ENCODE data around the gene RAB11B. TPM values are rescaled to one million over a fixed set of nuclear protein-coding genes. Genes with fewer than 3 reads are reported as not detected.

The RAB11B gene
- total RNA-seq, 1 donor from 2014 or later: 86.1 TPM

- Mint-ChIP-seq H3K4me1 (ENCODE audit: low read depth) (peaks cover 24% of the 10 kb centered on the region), H3K36me3 (ENCODE audit: low read depth) (peaks cover 6% of the 10 kb centered on the region), H3K27ac (peak overlapping the region; percentile 28), H3K4me3 (ENCODE audit: low read depth) (no peak overlapping the region), H3K9me3 (no peaks in the 10 kb centered on the region), H3K27me3 (ENCODE audit: low read depth) (no peaks in the 10 kb centered on the region)
- intact Hi-C loops (cut with micrococcal nuclease): no loop called here
- DNase-seq (ENCODE audit: low spot score): no peak
Measured at GRCh38 chr19:8392017-8392591, 1.9 kb downstream of the RAB11B start.

GRCh38 chr19:8393192-8393870 is 3.2 kb downstream of the RAB11B start:
- Mint-ChIP-seq H3K4me1 (ENCODE audit: low read depth) (peaks cover 24% of the 10 kb centered on the region), H3K27ac (no peak overlapping the region), H3K4me3 (ENCODE audit: low read depth) (no peak overlapping the region), H3K36me3 (ENCODE audit: low read depth) (peaks cover 6% of the 10 kb centered on the region), H3K9me3 (no peaks in the 10 kb centered on the region), H3K27me3 (ENCODE audit: low read depth) (no peaks in the 10 kb centered on the region)
- no peak for DNase-seq (ENCODE audit: low spot score)
- intact Hi-C loops (cut with micrococcal nuclease): no loop called here

GRCh38 chr19:8393871-8394250 is 3.7 kb downstream of the RAB11B start:
- Mint-ChIP-seq H3K27ac (no peak overlapping the region), H3K4me3 (ENCODE audit: low read depth) (no peak overlapping the region), H3K4me1 (ENCODE audit: low read depth) (peaks cover 24% of the 10 kb centered on the region), H3K36me3 (ENCODE audit: low read depth) (peaks cover 6% of the 10 kb centered on the region), H3K9me3 (no peaks in the 10 kb centered on the region), H3K27me3 (ENCODE audit: low read depth) (no peaks in the 10 kb centered on the region)
- intact Hi-C loops (cut with micrococcal nuclease): no loop called here
- DNase-seq (ENCODE audit: low spot score): no peak

- Mint-ChIP-seq H3K9me3 (no peaks in the 10 kb centered on the region), H3K27ac (no peak overlapping the region), H3K36me3 (ENCODE audit: low read depth) (peaks cover 10% of the 10 kb centered on the region), H3K4me1 (ENCODE audit: low read depth) (peaks cover 24% of the 10 kb centered on the region), H3K27me3 (ENCODE audit: low read depth) (no peaks in the 10 kb centered on the region), H3K4me3 (ENCODE audit: low read depth) (no peak overlapping the region)
- DNase-seq (ENCODE audit: low spot score): no peak
- intact Hi-C loops (cut with micrococcal nuclease): loop anchor here (1.0 kb wide), 1 partner anchor 41 kb away; no protein-coding TSS in a partner anchor
Measured at GRCh38 chr19:8395621-8396082, 5.5 kb downstream of the RAB11B start.

GRCh38 chr19:8396185-8396562 is 6.0 kb downstream of the RAB11B start:
- Mint-ChIP-seq H3K36me3 (ENCODE audit: low read depth) (peaks cover 10% of the 10 kb centered on the region), H3K4me1 (ENCODE audit: low read depth) (peaks cover 19% of the 10 kb centered on the region)

GRCh38 chr19:8396563-8397203 is 6.5 kb downstream of the RAB11B start:
- Mint-ChIP-seq H3K27me3 (ENCODE audit: low read depth) (no peaks in the 10 kb centered on the region), H3K36me3 (ENCODE audit: low read depth) (peaks cover 11% of the 10 kb centered on the region), H3K4me3 (ENCODE audit: low read depth) (no peak overlapping the region), H3K27ac (peak overlapping the region; percentile 10), H3K4me1 (ENCODE audit: low read depth) (peaks cover 16% of the 10 kb centered on the region), H3K9me3 (no peaks in the 10 kb centered on the region)
- peak; percentile 69 for DNase-seq (ENCODE audit: low spot score)
- intact Hi-C loops (cut with micrococcal nuclease): loop anchor here (1.0 kb wide), 1 partner anchor 42 kb away; no protein-coding TSS in a partner anchor

More at GRCh38 chr19:8396185-8396562, 6.0 kb downstream of the RAB11B start:
- Mint-ChIP-seq H3K27me3 (ENCODE audit: low read depth) (no peaks in the 10 kb centered on the region), H3K4me3 (ENCODE audit: low read depth) (no peak overlapping the region), H3K27ac (no peak overlapping the region), H3K9me3 (no peaks in the 10 kb centered on the region)
- intact Hi-C loops (cut with micrococcal nuclease): loop anchor here (1.0 kb wide), 1 partner anchor 42 kb away; no protein-coding TSS in a partner anchor
- DNase-seq (ENCODE audit: low spot score): no peak

GRCh38 chr19:8397271-8397670 is 7.1 kb downstream of the RAB11B start:
- H3K36me3 Mint-ChIP-seq (ENCODE audit: low read depth): peaks cover 15% of the 10 kb centered on the region
- DNase-seq (ENCODE audit: low spot score): no peak
- no peaks in the 10 kb centered on the region for H3K27me3 Mint-ChIP-seq (ENCODE audit: low read depth)
- no peak overlapping the region for H3K4me3 Mint-ChIP-seq (ENCODE audit: low read depth)
- intact Hi-C loops (cut with micrococcal nuclease): no loop called here
- H3K9me3 Mint-ChIP-seq: no peaks in the 10 kb centered on the region
- H3K27ac Mint-ChIP-seq: no peak overlapping the region
- H3K4me1 Mint-ChIP-seq (ENCODE audit: low read depth): peaks cover 11% of the 10 kb centered on the region

- intact Hi-C loops (cut with micrococcal nuclease): no loop called here
- Mint-ChIP-seq H3K4me1 (ENCODE audit: low read depth) (peaks cover 11% of the 10 kb centered on the region), H3K9me3 (no peaks in the 10 kb centered on the region), H3K36me3 (ENCODE audit: low read depth) (peaks cover 21% of the 10 kb centered on the region), H3K27ac (no peak overlapping the region), H3K27me3 (ENCODE audit: low read depth) (no peaks in the 10 kb centered on the region), H3K4me3 (ENCODE audit: low read depth) (no peak overlapping the region)
- no peak for DNase-seq (ENCODE audit: low spot score)
Measured at GRCh38 chr19:8397746-8398310, 7.7 kb downstream of the RAB11B start.

- intact Hi-C loops (cut with micrococcal nuclease): no loop called here
Measured at GRCh38 chr19:8398311-8398771, 8.2 kb downstream of the RAB11B start.

GRCh38 chr19:8399681-8400188 is 9.6 kb downstream of the RAB11B start:
- H3K36me3 Mint-ChIP-seq (ENCODE audit: low read depth): peaks cover 25% of the 10 kb centered on the region
- no peak overlapping the region for H3K27ac Mint-ChIP-seq
- intact Hi-C loops (cut with micrococcal nuclease): no loop called here
- H3K4me3 Mint-ChIP-seq (ENCODE audit: low read depth): no peak overlapping the region
- peaks cover 9% of the 10 kb centered on the region for H3K4me1 Mint-ChIP-seq (ENCODE audit: low read depth)
- DNase-seq (ENCODE audit: low spot score): no peak
- H3K27me3 Mint-ChIP-seq (ENCODE audit: low read depth): no peaks in the 10 kb centered on the region
- H3K9me3 Mint-ChIP-seq: no peaks in the 10 kb centered on the region

More at GRCh38 chr19:8398311-8398771, 8.2 kb downstream of the RAB11B start:
- Mint-ChIP-seq H3K9me3 (no peaks in the 10 kb centered on the region), H3K4me3 (ENCODE audit: low read depth) (no peak overlapping the region), H3K27me3 (ENCODE audit: low read depth) (no peaks in the 10 kb centered on the region), H3K36me3 (ENCODE audit: low read depth) (peaks cover 22% of the 10 kb centered on the region), H3K4me1 (ENCODE audit: low read depth) (peaks cover 9% of the 10 kb centered on the region), H3K27ac (no peak overlapping the region)
- no peak for DNase-seq (ENCODE audit: low spot score)

GRCh38 chr19:8401981-8402411 is 11.8 kb downstream of the RAB11B start:
- peaks cover 22% of the 10 kb centered on the region for H3K36me3 Mint-ChIP-seq (ENCODE audit: low read depth)
- intact Hi-C loops (cut with micrococcal nuclease): no loop called here

GRCh38 chr19:8403098-8403819 is 13.1 kb downstream of the RAB11B start:
- no peaks in the 10 kb centered on the region for H3K4me1 Mint-ChIP-seq (ENCODE audit: low read depth)
- H3K9me3 Mint-ChIP-seq: no peaks in the 10 kb centered on the region
- no peak overlapping the region for H3K27ac Mint-ChIP-seq
- peaks cover 22% of the 10 kb centered on the region for H3K36me3 Mint-ChIP-seq (ENCODE audit: low read depth)
- DNase-seq (ENCODE audit: low spot score): no peak
- H3K4me3 Mint-ChIP-seq (ENCODE audit: low read depth): no peak overlapping the region
- intact Hi-C loops (cut with micrococcal nuclease): no loop called here
- no peaks in the 10 kb centered on the region for H3K27me3 Mint-ChIP-seq (ENCODE audit: low read depth)

More at GRCh38 chr19:8401981-8402411, 11.8 kb downstream of the RAB11B start:
- H3K9me3 Mint-ChIP-seq: no peaks in the 10 kb centered on the region
- no peaks in the 10 kb centered on the region for H3K27me3 Mint-ChIP-seq (ENCODE audit: low read depth)
- H3K27ac Mint-ChIP-seq: no peak overlapping the region
- DNase-seq (ENCODE audit: low spot score): no peak
- no peaks in the 10 kb centered on the region for H3K4me1 Mint-ChIP-seq (ENCODE audit: low read depth)
- no peak overlapping the region for H3K4me3 Mint-ChIP-seq (ENCODE audit: low read depth)
